ENCODE results near the gene MLPH.

Gene MLPH

GRCh38 chr2:237491515-237492118 is 4.6 kb downstream of the MLPH start:
- no peaks in the 10 kb centered on the region for H3K79me2 ChIP-seq (ENCODE audit: insufficient read depth, low read length)
- no peaks in the 10 kb centered on the region for H3K36me3 ChIP-seq (ENCODE audit: insufficient read depth, low read length)
- TF ChIP-seq EZH2 (IDR thresholded peaks at IDR 0.05; ENCODE audit: borderline replicate concordance, low read depth, low read length, severe bottlenecking): no peak
- TF ChIP-seq CTCF (IDR thresholded peaks at IDR 0.05; ENCODE audit: borderline replicate concordance, extremely low read depth, low read length, poor library complexity, severe bottlenecking): no peak
- DNase-seq (no peak), ATAC-seq (ENCODE audit: insufficient read depth, low read depth) (no peak)
- H3K9me3 ChIP-seq (ENCODE audit: insufficient read depth, low read length, severe bottlenecking): peaks cover 16% of the 10 kb centered on the region
- H3K9ac ChIP-seq (ENCODE audit: low read depth, low read length): no peak overlapping the region
- H3K27me3 ChIP-seq (ENCODE audit: insufficient read depth, low read length, poor library complexity): peaks cover 6% of the 10 kb centered on the region
- H4K20me1 ChIP-seq (ENCODE audit: insufficient read depth, low read length): no peaks in the 10 kb centered on the region
- no peak overlapping the region for H3K4me3 ChIP-seq (ENCODE audit: low read depth in 1 of 2, low read length in 2 of 2)
- no peak overlapping the region for H2AFZ ChIP-seq (ENCODE audit: low read depth, low read length)
- H3K4me2 ChIP-seq (ENCODE audit: insufficient read depth, low read length): no peak overlapping the region
- H3K27ac ChIP-seq (ENCODE audit: low read length): no peak overlapping the region
- H3K4me1 ChIP-seq (ENCODE audit: insufficient read depth, low read length): no peaks in the 10 kb centered on the region

- Histone ChIP-seq H3K36me3 (ENCODE audit: insufficient read depth, low read length) (no peaks in the 10 kb centered on the region), H3K9ac (ENCODE audit: low read depth, low read length) (no peak overlapping the region), H4K20me1 (ENCODE audit: insufficient read depth, low read length) (no peaks in the 10 kb centered on the region), H3K4me1 (ENCODE audit: insufficient read depth, low read length) (no peaks in the 10 kb centered on the region), H3K9me3 (ENCODE audit: insufficient read depth, low read length, severe bottlenecking) (peaks cover 16% of the 10 kb centered on the region), H2AFZ (ENCODE audit: low read depth, low read length) (no peak overlapping the region), H3K79me2 (ENCODE audit: insufficient read depth, low read length) (no peaks in the 10 kb centered on the region), H3K4me2 (ENCODE audit: insufficient read depth, low read length) (no peak overlapping the region), H3K27ac (ENCODE audit: low read length) (no peak overlapping the region), H3K27me3 (ENCODE audit: insufficient read depth, low read length, poor library complexity) (peaks cover 11% of the 10 kb centered on the region), H3K4me3 (ENCODE audit: low read depth in 1 of 2, low read length in 2 of 2) (no peak overlapping the region)
- TF ChIP-seq EZH2 (IDR thresholded peaks at IDR 0.05; ENCODE audit: borderline replicate concordance, low read depth, low read length, severe bottlenecking) (no peak), CTCF (IDR thresholded peaks at IDR 0.05; ENCODE audit: borderline replicate concordance, extremely low read depth, low read length, poor library complexity, severe bottlenecking) (no peak)
- ATAC-seq (ENCODE audit: insufficient read depth, low read depth): no peak
- no peak for DNase-seq
Measured at GRCh38 chr2:237492137-237492890, 5.3 kb downstream of the MLPH start.

- ATAC-seq (ENCODE audit: insufficient read depth, low read depth) (no peak), DNase-seq (no peak)
- Histone ChIP-seq H3K4me2 (ENCODE audit: insufficient read depth, low read length) (no peak overlapping the region), H3K79me2 (ENCODE audit: insufficient read depth, low read length) (no peaks in the 10 kb centered on the region), H3K27ac (ENCODE audit: low read length) (no peak overlapping the region), H3K36me3 (ENCODE audit: insufficient read depth, low read length) (no peaks in the 10 kb centered on the region), H3K9me3 (ENCODE audit: insufficient read depth, low read length, severe bottlenecking) (peaks cover 16% of the 10 kb centered on the region), H2AFZ (ENCODE audit: low read depth, low read length) (no peak overlapping the region), H3K9ac (ENCODE audit: low read depth, low read length) (no peak overlapping the region), H3K4me1 (ENCODE audit: insufficient read depth, low read length) (no peaks in the 10 kb centered on the region), H4K20me1 (ENCODE audit: insufficient read depth, low read length) (no peaks in the 10 kb centered on the region), H3K27me3 (ENCODE audit: insufficient read depth, low read length, poor library complexity) (peaks cover 11% of the 10 kb centered on the region), H3K4me3 (ENCODE audit: low read depth in 1 of 2, low read length in 2 of 2) (no peak overlapping the region)
- TF ChIP-seq EZH2 (IDR thresholded peaks at IDR 0.05; ENCODE audit: borderline replicate concordance, low read depth, low read length, severe bottlenecking) (no peak), CTCF (IDR thresholded peaks at IDR 0.05; ENCODE audit: borderline replicate concordance, extremely low read depth, low read length, poor library complexity, severe bottlenecking) (no peak)
Measured at GRCh38 chr2:237494066-237494465, 7.0 kb downstream of the MLPH start.

Measured in DND-41 (cell line).